HTR-8/SVneo (cell line): ENCODE measurements around the gene SPATS2L.

ENCODE experiments used
- DNase-seq: peaks from one replicate; pipeline ENCODE4 v3.0.0; 2011; ENCODE audit warnings: low spot score, mixed read lengths; ENCODE audit not compliant: insufficient read length
- FAIRE-seq: peaks from 2 replicates; lab custom pipeline; 2011; peaks lifted over from hg19 to GRCh38; lab: Jason Lieb, UNC

Gene SPATS2L

GRCh38 chr2:200288670-200289429, 17.6 kb upstream of the SPATS2L start:
- no peak for DNase-seq
- no peak for FAIRE-seq

DNA sequence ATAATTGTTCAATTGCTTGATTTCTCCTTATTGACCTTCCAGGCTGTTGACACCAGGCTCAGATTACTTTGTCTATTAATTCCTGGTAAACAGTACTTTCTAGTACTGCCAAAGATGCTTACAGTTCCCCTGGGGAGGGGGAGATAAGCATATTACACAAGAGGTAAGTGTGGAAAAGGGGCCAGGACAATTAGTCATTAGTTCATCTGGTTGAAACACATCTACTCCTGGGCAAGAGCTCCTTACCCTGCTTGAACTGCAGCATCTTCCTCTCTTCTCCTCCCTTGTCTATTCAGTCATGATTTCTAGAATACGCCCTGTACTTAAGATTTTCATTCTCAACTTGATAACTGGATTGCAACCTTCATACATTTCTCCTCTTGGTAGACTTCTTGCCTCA, 10.4 kb upstream of the SPATS2L start:
- DNase-seq (no peak), FAIRE-seq (no peak)

- DNase-seq (no peak), FAIRE-seq (no peak)
Observed at GRCh38 chr2:200297100-200297499, 9.4 kb upstream of the SPATS2L start.

DNA sequence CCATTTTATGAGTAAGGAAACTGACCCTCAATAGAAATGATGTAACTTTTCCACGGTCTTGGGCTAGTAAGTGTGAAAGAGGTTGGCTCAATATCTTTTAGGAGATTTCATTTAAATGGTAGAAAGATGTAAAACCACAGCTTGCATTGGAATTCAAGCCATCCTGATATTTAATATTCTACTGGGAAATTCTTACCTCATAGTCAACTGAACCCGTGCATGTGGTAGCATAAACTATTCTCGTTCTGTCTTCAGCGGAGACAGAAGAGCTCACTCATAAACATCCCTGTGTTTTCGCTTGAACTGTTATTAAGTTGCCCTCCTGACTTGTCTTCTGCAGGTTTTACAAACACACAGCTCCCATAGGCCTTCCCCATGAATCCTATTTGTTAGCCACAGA, 8.5 kb upstream of the SPATS2L start:
- FAIRE-seq = no peak
- no peak for DNase-seq

DNA sequence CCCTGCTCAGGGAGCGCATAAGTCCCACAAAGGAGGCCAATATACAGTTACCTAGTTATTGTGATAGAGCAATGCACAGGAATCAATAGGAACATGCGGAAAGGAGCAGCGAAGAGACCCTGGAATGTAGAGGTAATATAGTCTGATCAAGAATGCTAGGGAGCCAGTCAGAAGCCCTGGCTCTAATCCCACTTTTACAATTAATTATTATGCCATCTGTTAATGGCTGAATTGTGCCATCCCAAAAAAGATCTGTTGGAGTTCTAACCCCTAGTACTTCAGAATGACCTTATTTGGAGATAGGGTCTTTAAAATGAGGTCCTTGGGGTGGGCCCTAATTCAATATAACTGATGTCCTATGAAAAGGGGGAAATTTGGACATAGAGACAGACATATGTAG, 7.7 kb upstream of the SPATS2L start:
- no peak for DNase-seq
- FAIRE-seq = no peak

- FAIRE-seq (no peak), DNase-seq (no peak)
Observed at GRCh38 chr2:200300065-200300464, 6.4 kb upstream of the SPATS2L start.

- FAIRE-seq (peak; percentile 91), DNase-seq (peak; percentile 59)
Observed at GRCh38 chr2:200300638-200301314, 5.7 kb upstream of the SPATS2L start.

GRCh38 chr2:200301953-200302858, 4.3 kb upstream of the SPATS2L start:
- FAIRE-seq (no peak), DNase-seq (no peak)

DNA sequence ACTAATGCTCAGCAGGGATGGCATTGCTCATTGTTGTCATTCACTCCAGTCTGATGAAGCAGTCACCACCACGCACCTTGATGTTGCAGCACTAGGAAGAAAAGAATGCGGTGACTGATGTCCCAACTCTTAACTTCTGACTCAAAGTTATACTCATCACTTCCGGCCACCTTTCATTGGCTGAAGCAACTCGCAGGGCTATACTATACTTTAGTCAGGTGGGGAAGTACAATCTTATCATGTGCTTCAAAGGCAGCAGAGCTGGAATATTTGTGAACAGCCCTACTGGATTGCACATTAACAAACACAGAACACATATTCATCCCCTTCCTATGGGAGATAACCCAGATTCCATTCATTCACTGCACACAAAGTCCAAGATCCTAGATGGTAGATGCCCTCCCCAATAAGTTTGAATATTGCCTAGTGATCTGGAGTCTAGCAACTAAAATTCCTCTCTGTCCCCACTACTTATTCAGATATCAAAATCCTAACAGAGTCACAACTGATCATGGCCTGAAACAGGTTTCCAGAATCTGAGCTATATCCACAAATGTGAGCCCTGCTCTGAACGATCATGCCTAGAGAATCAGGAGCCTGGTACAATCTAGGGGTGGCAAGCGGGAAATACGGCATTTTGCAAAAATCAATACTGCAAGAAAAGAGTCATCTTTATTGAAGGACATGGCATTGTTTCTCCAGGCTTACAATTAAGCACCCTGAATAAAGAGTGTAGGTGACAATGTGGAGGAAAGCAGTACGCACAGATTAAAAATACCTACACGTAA, 3.4 kb upstream of the SPATS2L start:
- FAIRE-seq = peak; percentile 76
- peak; percentile 37 for DNase-seq

DNA sequence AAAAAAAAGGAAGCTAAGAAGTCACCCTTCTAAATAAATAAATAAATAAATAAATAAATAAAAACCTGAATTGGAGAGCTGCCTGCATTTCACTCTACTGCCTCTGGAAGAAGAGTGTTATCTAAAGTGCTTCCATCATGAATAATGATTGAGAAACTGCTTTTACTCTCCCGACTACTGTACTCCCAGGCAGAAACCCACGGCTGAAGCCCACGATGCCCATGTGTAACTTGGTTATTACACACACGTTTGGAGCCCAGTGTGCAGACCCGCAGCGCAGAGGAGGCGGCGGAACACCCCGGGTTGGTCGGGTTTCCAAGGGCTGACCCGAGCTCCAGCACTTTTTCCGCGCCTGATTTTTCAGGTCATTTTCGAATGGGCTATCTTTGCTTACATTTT, 697 bp upstream of the SPATS2L start:
- no peak for FAIRE-seq
- DNase-seq = peak; percentile 28

GRCh38 chr2:200306931-200307723, 634 bp downstream of the SPATS2L start:
- FAIRE-seq (no peak), DNase-seq (peak; percentile 20)

- FAIRE-seq (no peak), DNase-seq (no peak)
Observed at GRCh38 chr2:200307724-200308545, 1.4 kb downstream of the SPATS2L start.

DNA sequence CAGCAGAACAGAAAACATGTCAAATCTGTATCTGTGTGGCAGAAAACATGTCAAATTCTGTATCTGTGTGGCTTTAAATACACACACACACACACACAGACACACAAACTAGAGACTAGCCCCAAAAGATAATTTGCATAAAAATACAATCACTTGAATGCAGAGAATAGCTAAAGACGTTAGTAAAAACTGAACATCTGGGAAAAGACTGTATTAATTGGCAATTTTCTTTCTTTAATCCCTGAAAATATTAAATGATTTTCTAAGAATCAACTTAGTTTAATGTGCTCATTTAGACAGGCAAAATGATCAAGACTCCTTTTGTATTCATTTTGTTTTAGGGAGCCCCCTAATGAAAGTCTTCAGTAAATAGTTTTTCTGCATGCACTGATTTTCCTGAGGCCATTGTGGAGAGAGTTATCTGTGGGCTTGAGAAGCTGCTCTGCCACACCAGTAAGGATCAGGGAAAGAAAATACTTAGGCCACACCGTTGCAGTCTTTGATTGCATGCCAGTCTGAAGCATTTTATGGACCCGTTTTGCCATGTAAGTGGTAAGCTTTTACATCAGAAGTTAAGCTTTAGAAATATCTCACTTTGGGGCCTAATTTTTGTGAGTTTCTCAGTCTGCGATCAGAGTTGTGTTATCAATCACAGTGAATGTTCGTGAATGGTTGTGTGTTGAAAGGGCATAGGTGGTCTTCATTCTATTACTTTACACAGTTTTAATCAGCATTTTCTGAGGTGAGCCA, 2.2 kb downstream of the SPATS2L start:
- DNase-seq (no peak), FAIRE-seq (peak; percentile 52)

- DNase-seq (no peak), FAIRE-seq (no peak)
Observed at GRCh38 chr2:200309296-200310049, 3.0 kb downstream of the SPATS2L start.

DNA sequence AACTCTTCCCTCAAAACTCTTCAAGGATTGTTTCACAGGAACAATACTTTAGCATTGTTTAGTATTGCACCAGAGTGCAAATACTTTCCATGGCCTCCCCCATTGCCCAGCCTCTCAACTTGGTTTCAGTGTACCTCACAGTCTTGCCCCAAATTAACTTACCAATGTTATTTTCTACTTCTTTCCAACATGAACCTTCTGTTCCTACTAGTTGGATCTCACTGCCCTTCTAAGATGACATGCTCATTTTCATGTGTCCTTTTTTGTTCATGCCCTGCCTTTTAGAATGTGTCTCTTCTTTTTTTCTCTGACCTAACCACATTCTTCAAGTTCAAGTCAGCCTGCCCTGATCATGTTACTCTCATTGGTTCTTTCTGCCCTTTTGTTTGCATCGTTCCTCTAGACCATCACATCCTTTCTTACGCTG, 4.1 kb downstream of the SPATS2L start:
- no peak for DNase-seq
- FAIRE-seq = no peak

DNA sequence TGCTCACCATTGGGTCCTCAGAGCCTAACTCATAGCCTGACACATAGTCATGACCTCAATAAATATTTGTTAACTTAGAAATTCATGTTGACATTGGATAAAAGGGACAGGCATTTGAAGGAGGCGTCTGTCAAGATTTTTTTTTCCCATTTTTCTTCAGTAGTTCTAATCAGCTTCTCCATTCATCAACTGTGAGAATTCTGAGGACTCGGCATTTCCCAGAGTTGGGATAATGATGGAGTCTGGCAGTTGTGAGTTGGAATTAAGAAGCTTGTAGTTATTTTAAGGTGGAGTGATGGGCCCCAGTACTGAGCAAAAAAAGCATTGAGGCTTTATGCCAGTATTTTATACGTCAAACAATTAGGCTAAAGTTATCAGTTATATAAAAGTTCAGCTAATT, 4.6 kb downstream of the SPATS2L start:
- no peak for FAIRE-seq
- DNase-seq = no peak

GRCh38 chr2:200314976-200315567, 8.6 kb downstream of the SPATS2L start:
- DNase-seq (no peak), FAIRE-seq (no peak)
